ENCODE measurements around the gene SLC35E3.

DNA sequence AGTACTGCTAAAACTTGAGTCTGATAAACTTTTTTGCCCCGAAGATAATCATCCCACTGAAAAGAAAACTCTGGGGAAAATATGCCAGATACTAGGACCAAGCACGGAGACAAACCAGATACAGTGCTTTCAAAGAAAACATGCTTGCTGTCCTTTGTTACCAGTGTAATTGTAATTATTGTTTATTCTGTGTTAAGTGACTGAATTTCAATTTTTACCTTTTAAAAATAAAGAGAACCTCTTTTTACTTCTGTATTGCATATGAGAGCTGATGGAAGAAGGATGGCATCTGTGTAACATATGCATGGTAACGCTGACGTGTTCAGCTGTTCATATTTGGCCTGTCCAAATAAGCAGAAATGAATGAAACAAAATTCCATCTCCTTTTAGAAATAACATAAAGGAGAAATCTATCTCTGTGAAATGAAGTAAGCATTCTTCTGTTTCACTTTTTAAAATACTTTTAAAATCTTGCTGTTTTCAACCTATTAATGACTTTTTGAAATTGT lies 22.5 kb downstream of the SLC35E3 start:
- TF ChIP-seq, protein P1, sequence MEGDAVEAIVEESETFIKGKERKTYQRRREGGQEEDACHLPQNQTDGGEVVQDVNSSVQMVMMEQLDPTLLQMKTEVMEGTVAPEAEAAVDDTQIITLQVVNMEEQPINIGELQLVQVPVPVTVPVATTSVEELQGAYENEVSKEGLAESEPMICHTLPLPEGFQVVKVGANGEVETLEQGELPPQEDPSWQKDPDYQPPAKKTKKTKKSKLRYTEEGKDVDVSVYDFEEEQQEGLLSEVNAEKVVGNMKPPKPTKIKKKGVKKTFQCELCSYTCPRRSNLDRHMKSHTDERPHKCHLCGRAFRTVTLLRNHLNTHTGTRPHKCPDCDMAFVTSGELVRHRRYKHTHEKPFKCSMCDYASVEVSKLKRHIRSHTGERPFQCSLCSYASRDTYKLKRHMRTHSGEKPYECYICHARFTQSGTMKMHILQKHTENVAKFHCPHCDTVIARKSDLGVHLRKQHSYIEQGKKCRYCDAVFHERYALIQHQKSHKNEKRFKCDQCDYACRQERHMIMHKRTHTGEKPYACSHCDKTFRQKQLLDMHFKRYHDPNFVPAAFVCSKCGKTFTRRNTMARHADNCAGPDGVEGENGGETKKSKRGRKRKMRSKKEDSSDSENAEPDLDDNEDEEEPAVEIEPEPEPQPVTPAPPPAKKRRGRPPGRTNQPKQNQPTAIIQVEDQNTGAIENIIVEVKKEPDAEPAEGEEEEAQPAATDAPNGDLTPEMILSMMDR (IDR thresholded peaks at IDR 0.05 in 4 of 5, conservative IDR thresholded peaks at IDR 0.05 in 1 of 5), result no peak
- no peak for TF ChIP-seq POLR2A (IDR thresholded peaks at IDR 0.05)
